GM19328 (cell line): ENCODE data around the gene ARFIP1.
"Not testable (repeated sequence)": the region's sequence is repeated elsewhere in the genome, so short reads cannot be mapped to it uniquely, and the experiment has no call there.

Experiments used
- ATAC-seq: cut with Tn5 transposase; IDR thresholded peaks from one replicate; pipeline ENCODE4 v1.9.1; 2021; ENCODE audit warnings: mild to moderate bottlenecking, moderate library complexity; ENCODE audit not compliant: unreplicated experiment

ARFIP1 gene

DNA sequence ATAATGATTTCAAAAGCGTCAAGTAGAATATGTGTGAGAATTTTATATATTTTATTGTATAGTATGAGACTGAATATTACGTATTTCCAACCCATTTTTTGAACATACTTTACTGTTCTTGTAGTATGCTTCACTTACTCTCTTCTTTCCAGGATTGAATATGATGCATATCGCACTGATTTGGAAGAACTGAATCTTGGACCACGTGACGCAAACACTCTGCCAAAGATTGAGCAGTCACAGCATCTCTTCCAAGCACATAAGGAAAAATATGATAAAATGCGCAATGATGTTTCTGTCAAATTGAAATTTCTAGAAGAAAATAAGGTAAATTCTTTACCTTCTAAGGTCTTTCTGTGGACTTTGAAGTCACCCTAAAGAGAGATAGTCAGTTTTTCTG is 108.2 kb downstream of the ARFIP1 start:
- ATAC-seq, result no peak

DNA sequence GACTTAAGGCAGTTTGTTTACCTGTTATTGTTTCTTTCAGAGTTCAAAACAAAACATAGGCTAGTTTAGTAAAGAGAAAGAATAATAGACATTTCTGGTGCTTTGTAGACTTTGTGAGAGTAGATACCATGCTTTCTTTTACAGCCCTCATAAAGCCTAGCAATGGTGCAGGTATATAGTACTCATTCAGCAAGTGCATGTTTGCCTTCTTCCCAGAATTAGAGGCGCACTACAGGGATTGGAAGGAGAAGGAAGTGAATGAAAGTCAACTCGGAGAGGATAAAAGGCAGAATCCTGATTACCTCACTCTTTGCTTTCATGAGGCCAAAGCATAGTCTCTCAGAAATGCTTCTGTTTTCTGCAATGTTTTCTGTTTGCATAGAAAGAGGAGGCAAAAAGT is 113.2 kb downstream of the ARFIP1 start:
- no peak for ATAC-seq

DNA sequence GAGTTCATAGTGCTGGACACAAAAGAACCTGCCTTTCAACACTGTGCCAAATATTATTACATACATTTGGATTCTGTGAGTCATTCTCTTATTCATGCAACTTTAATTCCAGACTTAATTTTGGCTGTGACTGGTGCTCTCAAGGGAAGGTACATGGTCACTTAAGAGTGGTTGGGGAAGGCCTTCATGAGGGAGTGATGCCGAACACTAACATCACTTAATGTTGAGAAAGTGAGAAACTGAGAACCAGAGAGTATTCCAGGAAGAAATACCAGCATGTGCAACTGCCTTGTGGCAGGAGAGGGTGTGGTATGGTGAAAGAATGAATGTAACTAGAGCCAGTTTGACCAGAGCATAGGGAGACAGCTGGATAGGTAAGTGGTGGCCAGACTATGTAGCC is 114.9 kb downstream of the ARFIP1 start:
- ATAC-seq, result no peak

DNA sequence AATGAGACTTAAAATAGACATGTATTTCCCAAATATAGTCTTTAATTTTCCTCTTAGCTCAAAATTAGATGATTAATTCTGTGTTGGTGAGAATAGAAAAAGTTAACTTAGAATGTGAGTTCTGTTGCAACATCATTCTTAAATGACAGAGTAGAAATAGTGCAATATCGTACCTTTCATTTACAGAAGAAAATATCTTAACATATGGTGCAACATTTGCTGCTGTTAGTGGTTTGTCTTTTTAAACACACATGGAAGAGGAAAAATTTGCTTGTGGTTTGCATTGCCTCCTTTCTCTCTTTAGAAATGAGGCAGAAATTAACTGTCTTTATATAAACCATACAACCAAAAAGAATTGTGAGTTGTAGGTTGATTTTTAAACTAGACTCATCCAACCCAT is 117.1 kb downstream of the ARFIP1 start:
- no peak for ATAC-seq

DNA sequence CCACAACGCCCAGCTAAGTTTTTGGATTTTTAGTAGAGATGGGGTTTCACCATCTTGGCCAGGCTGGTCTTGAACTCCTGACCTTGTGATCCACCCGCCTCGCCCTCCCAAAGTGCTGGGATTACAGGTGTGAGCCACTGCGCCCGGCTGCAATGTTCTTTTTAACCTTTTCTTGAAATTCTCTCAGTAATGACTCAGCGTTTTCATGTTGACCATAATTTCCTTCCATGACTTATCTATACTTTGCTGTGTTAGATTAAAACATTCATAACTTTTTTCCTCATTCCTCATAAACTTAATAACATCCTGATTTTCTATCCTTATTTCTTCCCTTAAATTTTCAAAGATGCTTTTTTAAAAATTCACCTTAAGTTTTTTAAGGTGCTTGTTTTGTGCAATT is 118.4 kb downstream of the ARFIP1 start:
- not testable (repeated sequence) for ATAC-seq

DNA sequence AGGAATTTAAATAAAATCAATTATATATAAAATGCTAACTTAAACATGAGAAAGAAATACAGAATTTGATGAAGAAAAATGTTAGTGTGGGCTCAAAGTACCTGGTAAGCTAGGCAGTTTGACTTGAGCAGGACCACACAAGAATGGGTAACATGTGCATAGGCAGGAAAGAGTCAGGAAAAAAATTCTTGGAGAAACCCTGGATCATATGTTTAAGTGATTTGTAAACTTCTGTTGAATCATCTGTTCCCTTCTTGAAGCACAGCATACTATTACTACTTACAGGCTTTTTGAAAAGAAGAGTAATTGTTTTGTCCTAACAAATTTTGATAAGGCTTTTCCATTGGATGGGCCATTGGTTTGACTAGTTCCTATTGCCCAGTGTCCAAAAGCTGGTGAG is 118.9 kb downstream of the ARFIP1 start:
- no peak for ATAC-seq

DNA sequence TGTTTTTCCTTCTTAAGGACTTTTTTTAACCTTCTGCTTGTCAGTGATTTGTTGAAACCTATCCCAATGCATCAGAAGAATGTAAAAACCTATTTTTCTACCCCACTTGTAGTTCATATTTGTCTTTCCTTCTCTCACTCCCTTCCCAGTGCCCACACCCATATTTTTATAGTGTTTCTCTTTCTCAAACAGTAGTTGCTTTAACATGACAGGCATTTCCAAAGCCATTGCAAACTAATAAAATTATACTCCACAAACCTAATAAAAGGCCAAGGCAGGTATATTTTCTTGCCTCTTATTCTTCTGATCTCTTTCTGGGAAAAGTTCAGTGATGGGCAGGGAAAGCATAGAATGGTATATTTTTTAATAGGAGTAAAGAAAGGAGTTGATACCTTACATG is 120.6 kb downstream of the ARFIP1 start:
- ATAC-seq, result no peak

DNA sequence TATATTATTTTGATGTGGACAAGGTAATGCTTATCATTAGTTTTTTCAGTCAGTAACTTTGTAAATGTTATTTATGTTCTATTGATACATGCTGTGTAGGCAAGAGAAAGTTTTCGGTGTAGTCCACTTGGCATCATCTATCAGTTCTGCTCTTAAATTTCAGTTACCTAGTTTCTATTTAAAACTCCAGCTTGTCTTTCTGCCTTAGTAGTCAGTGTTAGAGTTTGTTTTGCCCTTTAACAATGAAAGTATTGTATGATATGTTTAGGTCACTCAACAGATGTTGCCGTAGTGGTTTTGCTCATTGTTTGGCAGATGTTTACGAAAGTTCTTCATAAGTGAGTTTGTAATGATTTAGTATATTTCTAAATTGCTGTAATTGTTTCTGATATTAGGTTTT is 121.5 kb downstream of the ARFIP1 start:
- no peak for ATAC-seq

DNA sequence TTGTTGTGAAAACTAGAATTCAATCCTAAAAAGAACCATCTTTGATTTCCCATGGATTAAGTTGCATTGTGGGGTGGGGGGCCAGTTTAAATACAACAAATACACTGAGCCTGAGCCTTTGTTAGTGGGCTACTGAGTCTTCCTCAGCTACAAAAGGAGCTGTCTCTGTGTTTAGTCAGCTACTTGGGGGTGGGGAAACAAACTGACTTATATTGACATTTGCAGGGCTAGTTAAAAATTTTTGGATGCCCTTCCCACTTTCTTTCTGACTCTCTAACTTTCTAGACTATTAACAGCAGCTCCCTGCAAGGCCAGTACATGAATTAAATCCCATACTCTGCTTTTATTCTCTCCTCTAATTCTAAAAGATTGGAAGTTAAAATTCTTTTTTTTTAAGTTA is 123.9 kb downstream of the ARFIP1 start:
- no peak for ATAC-seq

DNA sequence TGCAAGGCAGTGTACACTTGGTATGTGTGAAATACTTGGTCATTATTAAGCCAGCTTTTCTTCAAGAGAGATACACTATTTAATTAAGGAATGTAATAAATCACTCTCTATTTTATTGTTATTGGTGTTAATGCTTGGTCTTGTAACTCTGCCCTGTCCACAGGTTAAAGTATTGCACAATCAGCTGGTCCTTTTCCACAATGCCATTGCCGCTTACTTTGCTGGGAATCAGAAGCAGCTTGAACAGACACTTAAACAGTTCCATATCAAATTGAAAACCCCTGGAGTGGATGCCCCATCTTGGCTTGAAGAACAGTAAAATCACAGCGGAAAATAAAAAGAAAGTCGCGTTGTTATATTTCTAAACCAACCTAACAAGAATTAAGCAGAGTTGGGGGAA is 130.1 kb downstream of the ARFIP1 start:
- ATAC-seq, result no peak

DNA sequence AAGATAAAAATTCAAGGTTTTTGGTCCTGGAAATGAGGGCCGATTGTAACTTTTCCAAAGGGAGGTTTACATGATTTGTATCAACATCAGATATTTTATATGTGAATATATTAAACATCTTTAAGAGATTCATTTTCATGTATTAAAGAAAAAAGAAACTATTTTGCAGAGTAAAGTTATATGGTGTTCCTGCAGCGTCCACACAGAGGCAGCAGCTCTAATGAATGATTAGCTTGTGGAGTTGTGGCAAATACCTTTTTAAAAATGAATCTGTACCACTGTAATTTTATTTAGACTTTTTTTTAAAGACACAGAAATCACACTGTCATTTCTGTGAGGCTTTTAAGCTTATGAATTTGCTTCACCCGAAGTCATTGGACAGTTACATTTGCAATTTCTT is 130.8 kb downstream of the ARFIP1 start:
- ATAC-seq, result no peak

DNA sequence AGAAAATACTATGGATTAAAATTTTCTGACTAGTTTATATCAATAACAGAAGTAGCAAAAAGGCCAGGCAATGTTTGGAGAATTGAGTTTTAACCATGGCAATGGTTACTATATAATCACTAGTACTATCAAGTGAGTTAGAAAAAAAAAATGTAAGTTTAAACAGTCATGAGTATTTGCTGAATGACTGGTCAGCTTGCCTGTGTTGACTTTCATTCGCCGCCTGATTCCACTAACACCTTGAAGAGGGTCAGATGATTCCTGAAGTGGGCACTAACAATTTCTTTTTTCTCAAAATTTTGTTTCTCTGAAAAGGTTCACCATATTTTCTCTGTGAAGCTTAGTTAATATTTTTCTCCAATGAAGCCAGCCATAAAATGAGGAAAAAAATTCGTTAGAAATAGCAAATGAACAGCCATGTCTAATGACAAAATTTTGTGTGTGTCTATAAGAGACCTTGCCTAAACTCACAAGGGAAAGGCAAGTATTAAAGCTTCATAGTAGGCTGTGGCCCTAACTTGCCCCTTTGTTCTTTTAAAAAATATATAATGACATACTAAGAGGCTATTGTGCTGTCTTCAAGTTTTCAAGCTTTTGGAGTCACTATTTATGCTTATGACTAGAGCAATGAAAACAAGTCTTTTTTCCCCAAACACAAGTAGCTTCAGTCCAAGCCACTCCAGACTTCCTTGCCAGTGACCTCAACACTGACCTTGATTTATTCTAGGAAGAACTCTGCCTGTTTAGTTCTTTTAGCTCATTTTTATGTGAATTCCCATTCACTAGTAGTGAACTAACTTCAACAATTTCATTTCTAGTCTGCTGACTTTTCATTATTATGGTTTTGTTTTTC is 138.0 kb downstream of the ARFIP1 start:
- ATAC-seq, result no peak

DNA sequence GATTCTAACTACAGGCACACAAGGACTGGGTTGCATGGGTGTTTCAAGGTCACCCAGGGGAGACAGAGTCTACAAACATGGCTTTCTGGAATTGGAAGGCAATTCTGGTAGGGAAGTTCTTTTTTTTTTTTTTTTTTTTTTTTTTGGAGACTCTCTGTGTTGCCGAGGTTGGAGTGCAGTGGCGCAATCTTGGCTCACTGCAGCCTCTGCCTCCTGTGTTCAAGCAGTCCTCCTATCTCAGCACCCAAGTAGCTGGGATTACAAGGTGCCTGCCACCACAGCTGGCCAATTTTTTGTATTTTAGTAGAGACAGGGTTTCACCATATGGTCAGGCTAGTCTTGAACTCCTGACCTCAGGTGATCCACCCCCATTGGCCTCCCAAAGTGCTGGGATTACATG is 140.1 kb downstream of the ARFIP1 start:
- no peak for ATAC-seq

DNA sequence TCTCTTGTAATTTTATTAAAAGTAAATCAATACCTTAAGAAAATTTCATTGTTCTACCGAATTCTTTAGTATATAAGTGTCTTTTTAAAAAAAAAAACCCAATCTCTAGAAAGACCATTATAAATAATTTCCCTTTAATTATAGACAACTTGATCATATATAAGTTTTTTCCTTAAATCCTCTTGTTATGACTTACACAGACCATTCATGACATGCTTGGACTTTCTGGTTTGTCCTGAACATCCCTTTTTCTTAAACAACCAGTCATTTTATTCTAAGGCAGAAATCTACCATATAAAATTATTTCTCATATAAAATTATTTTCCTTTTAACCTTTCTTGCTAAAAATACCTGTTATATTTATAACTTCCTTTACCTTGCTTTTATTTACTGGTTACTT is 141.0 kb downstream of the ARFIP1 start:
- ATAC-seq, result no peak

DNA sequence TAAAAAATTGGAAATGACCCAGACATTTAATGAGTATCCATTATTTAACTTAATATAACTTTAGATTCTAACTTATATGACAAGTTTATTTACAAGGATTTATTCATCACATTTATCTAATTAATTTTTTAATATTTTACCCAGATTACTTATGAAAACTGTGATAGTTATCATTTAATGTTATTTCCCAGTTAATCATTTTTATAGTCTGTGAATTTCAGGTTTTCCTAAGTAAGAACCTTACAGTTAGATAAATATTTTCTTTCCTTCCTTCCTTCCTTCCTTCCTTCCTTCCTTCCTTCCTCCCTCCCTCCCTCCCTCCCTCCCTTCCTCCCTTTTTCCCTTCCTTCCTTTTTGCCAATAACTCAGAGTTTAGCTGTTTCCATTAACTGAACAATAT is 141.5 kb downstream of the ARFIP1 start:
- no peak for ATAC-seq

DNA sequence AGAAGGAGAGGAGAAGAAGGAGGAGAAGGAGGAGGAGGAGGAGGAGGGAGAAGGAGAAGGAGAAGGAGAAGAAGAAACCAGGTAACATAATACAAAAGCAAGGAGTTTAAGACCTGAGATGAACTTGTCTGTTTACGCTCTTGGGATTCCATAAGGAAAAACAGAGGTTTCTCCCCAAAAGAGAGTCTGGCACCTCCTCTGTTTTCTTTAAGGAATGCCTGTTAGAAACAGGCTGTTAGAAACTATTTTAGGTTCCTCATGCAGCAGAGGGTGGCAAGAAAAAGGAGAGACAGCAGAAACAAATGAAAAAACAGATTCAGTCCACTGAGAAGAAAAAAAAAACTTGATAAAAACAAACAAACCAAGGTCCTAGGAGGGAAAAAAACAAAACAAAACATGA is 146.1 kb downstream of the ARFIP1 start:
- ATAC-seq, result no peak

DNA sequence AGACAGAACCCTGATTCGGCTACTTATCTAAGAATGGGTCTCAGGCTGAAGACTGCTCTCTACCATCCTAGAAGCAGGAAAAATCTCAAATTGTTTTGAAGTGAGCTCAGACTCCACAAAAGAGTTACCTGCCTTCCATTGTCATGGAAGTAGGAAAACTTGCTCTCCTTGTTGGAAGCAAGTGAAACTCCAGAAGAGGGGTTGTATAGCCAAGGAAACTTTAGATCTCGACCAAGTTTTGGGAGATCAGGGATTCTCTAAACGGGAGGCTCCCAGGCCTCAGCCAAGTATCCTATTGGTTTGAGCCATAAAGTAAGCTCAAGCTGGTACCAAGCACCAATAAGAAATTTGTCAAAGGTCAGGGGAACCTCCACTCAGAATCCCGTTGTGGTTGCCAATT is 147.2 kb downstream of the ARFIP1 start:
- ATAC-seq, result no peak

DNA sequence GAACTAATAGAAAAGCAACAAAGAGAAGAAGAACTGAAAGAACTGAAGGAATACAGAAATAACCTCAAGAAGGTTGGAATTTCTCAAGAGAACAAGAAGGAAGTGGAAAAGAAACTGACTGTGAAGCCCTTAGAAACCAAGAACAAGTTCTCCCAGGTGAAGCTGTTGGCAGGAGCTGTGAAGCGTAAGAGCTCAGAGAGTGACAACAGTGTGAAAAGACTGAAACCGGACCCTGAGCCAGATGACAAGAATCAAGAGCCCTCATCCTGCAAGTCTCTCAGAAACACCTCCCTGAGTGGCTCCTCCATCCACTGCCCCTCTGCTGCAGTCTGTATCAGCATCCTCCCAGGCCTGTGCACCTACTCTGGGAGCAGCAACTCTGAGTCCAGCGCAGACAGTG is 148.0 kb downstream of the ARFIP1 start:
- no peak for ATAC-seq

DNA sequence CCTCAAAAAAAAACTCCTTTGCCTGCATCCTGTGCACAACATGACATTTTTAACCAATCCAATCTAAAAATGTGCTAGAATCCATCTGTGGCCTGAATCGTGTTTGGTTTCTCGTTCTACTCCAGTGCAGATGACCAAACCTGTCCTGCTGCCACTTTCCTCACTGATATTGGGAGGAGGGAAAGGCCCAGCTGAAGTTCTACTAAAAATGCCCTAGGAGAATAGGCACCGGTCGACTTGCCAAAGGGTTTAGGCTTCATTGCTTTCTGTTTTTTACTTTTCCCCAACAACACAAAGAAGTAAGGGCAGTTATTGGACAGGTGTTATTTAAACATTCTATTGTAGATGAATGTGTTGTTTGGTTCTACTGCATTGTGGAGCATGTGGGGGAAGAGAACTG is 148.5 kb downstream of the ARFIP1 start:
- no peak for ATAC-seq

DNA sequence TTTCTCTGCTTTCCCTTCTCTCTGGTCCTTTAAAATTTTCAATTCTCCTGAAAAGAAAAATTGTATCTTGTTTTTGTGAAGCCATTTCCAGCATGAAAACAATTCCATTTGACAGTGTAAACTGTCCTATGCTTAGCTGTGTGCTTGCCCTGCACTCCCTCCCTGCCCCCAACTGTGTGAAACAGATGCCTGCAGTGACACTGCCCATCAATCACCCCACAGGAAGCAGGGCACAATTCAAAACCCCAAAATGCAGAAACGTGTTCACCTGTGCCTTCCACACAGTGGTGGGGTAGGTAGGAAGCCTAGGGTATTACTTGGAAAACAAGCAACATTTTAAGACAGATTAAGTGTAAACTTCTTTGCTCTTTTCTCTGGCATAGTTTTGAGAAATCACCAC is 150.1 kb downstream of the ARFIP1 start:
- no peak for ATAC-seq

DNA sequence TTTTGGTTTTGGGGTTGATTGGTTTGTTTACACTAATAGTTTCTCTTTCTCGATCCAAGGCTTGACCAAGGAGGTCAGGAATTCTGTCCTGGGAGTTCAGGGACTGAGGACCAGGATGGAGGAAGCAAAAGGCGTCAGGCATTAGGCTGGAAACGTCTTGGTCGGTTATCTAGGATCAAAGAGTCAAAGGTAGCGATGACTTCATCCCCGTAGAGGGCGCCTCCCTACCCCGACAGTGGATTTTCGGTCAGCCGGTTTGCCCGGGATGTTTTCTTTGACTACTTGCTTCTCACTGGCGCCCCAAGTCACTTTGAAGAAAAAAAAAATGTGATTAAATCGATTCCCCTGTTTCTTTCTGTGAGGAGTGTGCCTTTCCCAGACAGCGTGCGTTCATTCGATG is 155.4 kb downstream of the ARFIP1 start:
- no peak for ATAC-seq

DNA sequence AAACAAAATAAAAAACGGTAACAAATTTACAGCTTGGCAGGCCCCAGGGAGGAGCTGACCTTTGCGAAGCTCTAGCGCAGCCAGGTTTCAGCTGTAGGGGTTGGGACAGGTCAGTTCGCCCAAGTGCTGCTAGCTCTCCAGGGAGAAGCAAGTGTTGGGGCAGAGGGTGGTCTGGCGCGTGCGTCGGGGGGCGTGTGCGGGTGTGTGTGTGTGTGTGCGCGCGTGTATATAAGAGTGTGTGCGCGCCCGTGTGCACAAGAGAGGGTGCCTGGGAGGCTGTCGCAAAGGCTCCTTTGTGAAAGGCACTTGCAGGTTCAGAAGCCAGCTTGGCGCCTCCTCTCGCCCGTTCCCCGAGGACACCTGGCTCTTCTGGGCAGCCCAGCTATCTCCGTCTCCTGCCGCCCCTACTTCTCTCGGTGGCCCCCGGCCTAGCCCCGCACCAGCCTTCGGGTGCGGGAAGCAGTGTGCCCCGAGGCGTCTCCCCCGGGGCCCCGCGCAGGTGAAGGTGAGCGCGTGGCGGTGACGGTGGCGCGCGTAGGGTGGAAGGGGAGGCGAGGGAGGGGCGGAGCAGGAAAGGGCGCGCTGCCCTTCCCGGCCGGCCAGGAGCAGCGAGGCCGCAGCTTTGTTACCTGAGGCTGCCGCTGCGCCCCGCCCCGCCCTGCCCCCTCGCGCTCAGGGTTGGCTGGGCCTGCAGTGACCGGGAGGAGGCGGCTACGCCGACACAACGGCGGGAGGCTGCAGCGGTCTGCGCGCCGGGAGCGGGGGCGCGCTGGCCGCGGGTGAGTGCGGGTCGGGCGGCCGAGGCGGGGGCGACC is 156.1 kb downstream of the ARFIP1 start, which contains the start of gene FHDC1:
FHDC1 (plus strand) TSS at position 693 of the 815 bp plus-strand sequence. CDS start 6,735 bp downstream, outside the sequence.
- ATAC-seq, result no peak
